HG03342 (cell line): Measurements from ENCODE around the gene MOB2.

ENCODE experiments used
- ATAC-seq: cut with Tn5 transposase; IDR thresholded peaks from one replicate; pipeline ENCODE4 v1.9.1; 2021; ENCODE audit warnings: mild to moderate bottlenecking, moderate library complexity; ENCODE audit not compliant: unreplicated experiment

Gene MOB2

GRCh38 chr11:1486054-1486825 is at the start of gene MOB2:
Gene MOB2 (minus strand): TSS chr11:1486779. CDS start chr11:1486556, 223 bp downstream.
- no peak for ATAC-seq

GRCh38 chr11:1534682-1535081 is 48.1 kb upstream of the MOB2 start:
- ATAC-seq, result no peak

DNA sequence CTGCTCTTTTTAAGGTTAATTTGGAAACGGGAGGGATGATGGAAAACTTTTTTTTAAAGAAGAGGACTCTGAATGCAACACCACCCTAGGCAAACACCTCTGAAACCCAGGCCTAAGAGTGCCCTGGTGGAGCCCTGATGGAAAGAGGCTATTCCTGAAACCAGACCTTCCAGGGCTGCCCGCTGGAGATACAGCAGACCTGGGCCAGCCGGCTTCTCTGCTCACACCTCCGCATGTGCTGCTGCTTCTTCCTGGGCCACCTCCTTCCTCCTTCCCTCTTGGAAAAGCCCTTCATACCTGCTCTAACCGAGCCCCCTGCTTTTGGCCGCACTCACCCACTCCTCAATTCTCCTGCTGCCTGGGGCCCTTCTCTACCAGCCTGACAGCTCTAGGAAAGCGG is 47.6 kb upstream of the MOB2 start:
- no peak for ATAC-seq

- no peak for ATAC-seq
Measured at GRCh38 chr11:1533342-1533725, 46.8 kb upstream of the MOB2 start.

GRCh38 chr11:1532606-1533341 is 46.2 kb upstream of the MOB2 start:
- no peak for ATAC-seq

- no peak for ATAC-seq
Measured at GRCh38 chr11:1532014-1532586, 45.5 kb upstream of the MOB2 start.

GRCh38 chr11:1531449-1532013 is 45.0 kb upstream of the MOB2 start:
- ATAC-seq, result no peak

GRCh38 chr11:1530686-1531448 is 44.3 kb upstream of the MOB2 start:
- no peak for ATAC-seq

GRCh38 chr11:1529774-1530173 is 43.2 kb upstream of the MOB2 start:
- ATAC-seq, result no peak

DNA sequence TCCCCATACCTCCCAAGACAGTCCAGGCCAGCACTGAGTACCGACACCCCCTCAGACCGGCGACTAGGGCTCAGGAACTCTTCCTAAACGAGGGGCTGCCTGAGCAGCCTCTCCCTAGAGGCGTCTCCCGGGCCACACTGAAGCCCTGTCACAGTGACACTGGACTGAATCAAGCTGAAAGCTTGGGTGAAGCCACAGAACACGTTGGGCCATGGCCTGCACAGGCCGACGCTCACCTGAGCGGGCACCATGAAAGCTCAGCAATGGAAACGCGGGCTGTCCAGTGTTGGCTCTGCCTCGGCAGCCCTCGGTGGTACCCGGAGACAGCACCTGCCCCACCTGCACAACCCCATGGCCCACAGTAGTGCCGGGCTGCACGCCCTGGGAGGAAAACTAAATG is 42.7 kb upstream of the MOB2 start:
- ATAC-seq, result no peak

GRCh38 chr11:1528710-1529109 is 42.1 kb upstream of the MOB2 start:
- no peak for ATAC-seq

DNA sequence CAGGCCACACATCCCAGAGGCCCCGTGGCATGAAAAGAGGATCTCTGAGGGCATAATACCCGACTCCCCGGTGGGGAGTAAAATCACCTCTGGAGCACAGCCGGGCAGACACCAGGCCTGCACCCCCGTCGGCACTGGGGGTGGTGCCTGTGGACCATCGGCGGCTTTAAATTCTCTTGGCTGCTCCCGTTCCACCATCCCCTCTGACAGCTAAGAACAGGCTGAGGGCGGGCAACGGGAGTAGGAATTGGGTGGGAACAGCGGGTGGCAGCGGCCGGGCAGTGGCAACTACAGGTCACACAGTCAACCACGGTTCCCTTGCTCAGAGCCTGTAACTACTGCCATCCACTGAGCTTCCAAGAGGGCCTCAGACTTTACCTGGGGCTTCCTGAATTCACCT is 40.2 kb upstream of the MOB2 start:
- no peak for ATAC-seq

GRCh38 chr11:1523779-1524178 is 37.2 kb upstream of the MOB2 start:
- ATAC-seq, result no peak

DNA sequence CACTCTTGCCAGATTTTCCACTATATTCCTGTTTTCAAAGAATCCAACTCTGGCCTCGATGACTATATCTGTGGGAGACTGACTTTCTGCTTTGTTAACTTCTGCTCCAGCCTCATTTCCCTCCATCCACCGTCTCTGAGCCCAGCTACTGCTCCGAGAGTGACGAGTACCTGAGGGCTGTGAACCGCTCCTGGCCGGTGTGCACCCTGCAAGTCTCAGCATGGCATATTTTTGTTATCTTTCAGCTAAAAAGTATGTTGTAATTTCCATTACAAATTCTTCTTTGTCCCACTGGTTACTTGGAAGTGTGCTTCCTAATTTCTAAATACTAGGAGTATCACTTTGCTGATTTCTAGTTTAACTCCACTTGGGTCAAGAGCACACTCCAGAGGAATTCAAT is 36.5 kb upstream of the MOB2 start:
- ATAC-seq, result no peak

DNA sequence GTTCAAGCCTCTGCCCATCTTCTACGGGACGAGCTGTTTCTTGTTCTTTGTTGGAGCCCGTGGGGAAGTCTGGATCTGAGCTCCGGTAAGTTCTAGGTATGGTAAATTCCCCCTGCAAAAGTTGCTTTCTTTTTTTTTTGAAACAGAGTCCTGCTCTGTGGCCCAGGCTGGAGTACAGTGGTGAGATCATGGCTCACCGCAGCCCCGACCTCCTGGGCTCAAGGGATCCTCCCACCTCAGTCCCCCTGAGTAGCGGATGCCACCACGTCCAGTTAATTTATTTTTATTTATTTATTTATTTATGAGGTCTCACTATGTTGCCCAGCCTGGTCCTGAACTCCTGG is 35.5 kb upstream of the MOB2 start:
- ATAC-seq, result peak; percentile 24

DNA sequence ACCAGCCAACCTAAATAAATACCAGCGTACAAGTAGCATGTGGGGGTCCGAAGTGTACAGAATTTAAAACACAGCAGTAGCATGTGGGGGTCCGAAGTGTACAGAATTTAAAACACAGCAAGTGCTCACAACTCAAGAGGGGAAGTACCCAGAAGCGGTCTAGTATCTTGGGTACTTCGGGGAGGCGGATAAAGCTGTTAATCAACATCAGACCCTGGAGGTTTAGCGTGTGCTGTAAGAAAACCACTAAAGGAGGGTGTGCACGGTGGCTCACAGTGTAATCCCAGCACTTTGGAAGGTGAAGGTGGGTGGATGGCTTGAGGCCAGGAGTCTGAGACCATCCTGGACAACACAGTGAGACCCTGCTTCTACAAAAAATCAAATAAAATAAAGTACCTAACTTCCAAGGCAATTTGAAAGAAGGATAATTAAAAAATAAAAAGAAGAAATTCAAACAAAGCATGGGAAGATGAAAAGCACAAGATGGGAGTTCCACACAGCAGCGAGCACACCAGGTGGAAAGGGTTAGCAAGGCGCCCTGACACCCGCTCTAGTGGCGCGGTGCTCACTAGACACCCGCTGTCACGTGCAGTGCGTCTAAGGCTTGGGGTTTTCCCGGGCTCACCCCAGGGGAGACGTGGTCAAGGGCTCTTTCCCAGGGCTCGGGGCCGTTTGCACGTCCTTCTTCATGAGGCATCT is 35.0 kb upstream of the MOB2 start:
- ATAC-seq, result peak; percentile 81

- no peak for ATAC-seq
Measured at GRCh38 chr11:1520663-1521267, 34.2 kb upstream of the MOB2 start.

DNA sequence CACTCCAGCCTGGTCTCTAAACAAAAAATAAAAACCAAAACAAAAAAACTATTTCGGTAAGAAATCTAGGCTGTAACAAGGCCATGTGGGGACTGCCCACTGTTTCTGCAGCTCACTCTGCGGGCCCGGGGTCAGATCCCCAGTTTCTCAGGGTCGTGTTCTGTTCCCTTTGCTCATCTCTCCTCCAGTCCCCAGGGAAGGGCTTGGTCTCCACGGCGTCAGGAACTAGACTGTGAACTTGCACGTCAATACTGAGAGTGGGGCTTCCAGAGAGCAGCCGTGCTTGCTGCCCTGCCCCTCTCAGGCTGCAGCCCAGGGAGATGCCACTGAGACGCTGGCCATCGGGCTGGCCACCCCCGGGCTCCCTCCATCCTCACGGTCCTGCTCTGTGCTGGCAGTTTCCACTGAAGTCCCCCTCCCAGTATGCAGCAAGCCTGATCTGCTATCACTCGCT is 33.7 kb upstream of the MOB2 start:
- no peak for ATAC-seq

DNA sequence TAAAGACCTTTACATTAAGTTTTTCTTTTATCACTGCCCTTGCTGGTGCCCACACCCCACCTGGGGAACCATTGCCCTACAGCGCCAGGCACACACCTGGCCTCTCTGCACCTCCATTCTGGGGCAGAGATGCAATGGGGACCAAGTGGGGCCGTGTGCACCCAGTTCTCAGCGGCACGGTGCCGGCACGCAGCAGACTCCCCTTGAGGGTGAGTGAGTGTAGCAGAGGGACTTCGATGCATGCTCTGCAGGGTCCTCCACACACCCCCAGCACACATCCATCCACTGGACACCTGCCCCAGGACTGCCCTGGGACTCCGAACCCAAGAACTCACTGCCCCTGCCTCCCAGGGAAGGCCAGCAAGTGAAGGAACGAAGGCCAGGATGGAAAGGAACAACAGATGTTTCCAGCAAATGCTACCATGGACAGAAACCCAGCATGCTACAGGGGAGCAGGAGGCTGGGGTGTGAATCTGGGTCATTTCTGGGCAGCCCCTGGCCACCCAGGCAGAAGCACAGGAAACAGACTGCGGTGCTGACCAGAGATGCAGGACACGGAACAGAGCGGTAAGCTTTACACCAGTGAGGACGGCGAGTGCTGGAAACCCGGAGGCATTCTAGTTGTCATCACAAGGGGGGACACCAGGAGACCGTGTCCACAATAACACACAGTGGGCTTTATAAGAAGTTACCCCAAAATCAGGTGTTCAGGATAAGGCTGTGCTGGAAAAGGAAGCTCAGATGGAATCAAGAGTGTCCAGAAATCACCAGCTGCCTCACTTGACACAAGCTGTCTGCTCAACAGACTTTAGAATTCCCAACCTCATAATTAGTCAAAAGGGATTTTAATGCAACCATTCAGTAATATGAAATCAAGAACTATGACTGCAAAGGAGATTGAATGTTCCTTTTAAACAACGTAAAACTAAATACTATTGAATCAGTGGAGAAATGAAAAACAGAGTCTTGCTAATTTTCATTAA is 32.7 kb upstream of the MOB2 start:
- ATAC-seq, result no peak
